ENCODE measurements around the gene PSMD5. TPM values are rescaled to one million over a fixed set of nuclear protein-coding genes. Genes with fewer than 3 reads are reported as not detected.

Gene PSMD5
- 10 to 100 TPM; 30.1 to 46.9 (median 32.3) TPM for total RNA-seq
- long read RNA-seq, donor 1, transcript PSMD5-201 (10 exons, 3,443 nt): major isoform, 47 of 58 reads
- long read RNA-seq, donor 1, partial matches to known transcripts: 5 of 58 reads
- long read RNA-seq, donor 1, other reads (novel, unspliced or antisense): 6 of 58 reads
- long read RNA-seq, donor 2, transcript PSMD5-201 (10 exons, 3,443 nt): major isoform, 13 of 18 reads
- long read RNA-seq, donor 2, partial matches to known transcripts: 1 of 18 reads
- long read RNA-seq, donor 2, other reads (novel, unspliced or antisense): 4 of 18 reads

GRCh38 chr9:120842685-120843485 lies at the start of gene PSMD5:
PSMD5 (minus strand) TSS chr9:120842922; CDS start chr9:120842909, 13 bp downstream.
- Histone ChIP-seq H3K4me1 (ENCODE audit: low read depth) (peaks cover 5% of the 10 kb centered on the region), H3K36me3 (ENCODE audit: low read depth) (peaks cover 3% of the 10 kb centered on the region), H3K4me3 (peak within 1 kb of the TSS; percentile 54), H3K9me3 (no peaks in the 10 kb centered on the region)
- no peak for TF ChIP-seq CTCF (IDR thresholded peaks at IDR 0.05)
- intact Hi-C loops (cut with DNase I, micrococcal nuclease): no loop called here
- ATAC-seq (peak; percentile 99), DNase-seq (peak; percentile 97 to 99 (median 98))

GRCh38 chr9:120891884-120892747 lies 49.4 kb upstream of the PSMD5 start:
- TF ChIP-seq CTCF (IDR thresholded peaks at IDR 0.05): no peak

GRCh38 chr9:120891245-120891883 lies 48.6 kb upstream of the PSMD5 start:
- Histone ChIP-seq H3K4me3 (no peak overlapping the region), H3K4me1 (ENCODE audit: low read depth) (peaks cover 13% of the 10 kb centered on the region), H3K36me3 (ENCODE audit: low read depth) (no peaks in the 10 kb centered on the region), H3K9me3 (no peaks in the 10 kb centered on the region)
- no peak for TF ChIP-seq CTCF (IDR thresholded peaks at IDR 0.05)
- ATAC-seq (peak; percentile 62), DNase-seq (no peak)
- intact Hi-C loops (cut with DNase I, micrococcal nuclease): no loop called here

More at GRCh38 chr9:120891884-120892747, 49.4 kb upstream of the PSMD5 start:
- Histone ChIP-seq H3K4me1 (ENCODE audit: low read depth) (peaks cover 13% of the 10 kb centered on the region), H3K4me3 (no peak overlapping the region), H3K36me3 (ENCODE audit: low read depth) (no peaks in the 10 kb centered on the region), H3K9me3 (no peaks in the 10 kb centered on the region)
- intact Hi-C loops (cut with DNase I, micrococcal nuclease): no loop called here
- DNase-seq (no peak), ATAC-seq (peak; percentile 23)

- Histone ChIP-seq H3K9me3 (no peaks in the 10 kb centered on the region), H3K4me3 (no peak overlapping the region), H3K36me3 (ENCODE audit: low read depth) (no peaks in the 10 kb centered on the region), H3K4me1 (ENCODE audit: low read depth) (peaks cover 17% of the 10 kb centered on the region)
- DNase-seq (no peak), ATAC-seq (peak; percentile 17)
- no peak for TF ChIP-seq CTCF (IDR thresholded peaks at IDR 0.05)
- intact Hi-C loops (cut with DNase I, micrococcal nuclease): no loop called here
These were observed 47.9 kb upstream of the PSMD5 start for GRCh38 chr9:120890320-120891244.

Data from mucosa of descending colon (tissue), 3 donors.